ENCODE data around the gene NUP210. TPM values are rescaled to one million over a fixed set of nuclear protein-coding genes. Genes with fewer than 3 reads are reported as not detected.

Gene NUP210
- total and polyA plus RNA-seq, 3 donors from 2014 or later: 26.2 to 44.0 (median 37.4) TPM

GRCh38 chr3:13393427-13394360, 26.4 kb downstream of the NUP210 start:
- Histone ChIP-seq H3K4me1 (no peaks in the 10 kb centered on the region), H3K4me3 (no peak overlapping the region), H3K36me3 (ENCODE audit: low read depth, missing control alignments) (no peaks in the 10 kb centered on the region), H3K27me3 (no peaks in the 10 kb centered on the region), H3K27ac (no peak overlapping the region), H3K9me3 (no peaks in the 10 kb centered on the region)
- TF ChIP-seq POLR2A (IDR thresholded peaks at IDR 0.05): no peak
- no peak for TF ChIP-seq CTCF (IDR thresholded peaks at IDR 0.05)
- no peak for DNase-seq
- intact Hi-C loops (cut with DNase I; ENCODE audit: low total_unique reads): no loop called here
- 74 to 82% methylated on average over 10 to 11 of the region's 11 CpGs for WGBS, 2 donors

GRCh38 chr3:13391308-13391707, 28.8 kb downstream of the NUP210 start:
- intact Hi-C loops (cut with DNase I; ENCODE audit: low total_unique reads): no loop called here
- no peak for DNase-seq
- Histone ChIP-seq H3K4me1 (no peaks in the 10 kb centered on the region), H3K4me3 (no peak overlapping the region), H3K27ac (no peak overlapping the region), H3K27me3 (no peaks in the 10 kb centered on the region), H3K36me3 (ENCODE audit: low read depth, missing control alignments) (no peaks in the 10 kb centered on the region), H3K9me3 (no peaks in the 10 kb centered on the region)
- WGBS, 2 donors: 90 to 94% methylated on average over 7 of the region's 7 CpGs
- no peak for TF ChIP-seq POLR2A (IDR thresholded peaks at IDR 0.05)
- no peak for TF ChIP-seq CTCF (IDR thresholded peaks at IDR 0.05)

- Histone ChIP-seq H3K4me3 (no peak overlapping the region), H3K9me3 (no peaks in the 10 kb centered on the region), H3K4me1 (no peaks in the 10 kb centered on the region), H3K27me3 (no peaks in the 10 kb centered on the region), H3K36me3 (ENCODE audit: low read depth, missing control alignments) (no peaks in the 10 kb centered on the region), H3K27ac (no peak overlapping the region)
- no peak for DNase-seq
- WGBS, 2 donors: 87 to 89% methylated on average over 6 to 7 of the region's 7 CpGs
- TF ChIP-seq CTCF (IDR thresholded peaks at IDR 0.05) (no peak), POLR2A (IDR thresholded peaks at IDR 0.05) (no peak)
- intact Hi-C loops (cut with DNase I; ENCODE audit: low total_unique reads): no loop called here
Measured at GRCh38 chr3:13389378-13389777, 30.7 kb downstream of the NUP210 start.

GRCh38 chr3:13388816-13389215, 31.3 kb downstream of the NUP210 start:
- no peaks in the 10 kb centered on the region for H3K4me1 ChIP-seq
- no peaks in the 10 kb centered on the region for H3K36me3 ChIP-seq (ENCODE audit: low read depth, missing control alignments)
- DNase-seq: no peak
- WGBS, 2 donors: 94 to 95% methylated on average over 10 to 13 of the region's 13 CpGs
- H3K9me3 ChIP-seq: no peaks in the 10 kb centered on the region
- no peak overlapping the region for H3K4me3 ChIP-seq
- no peak overlapping the region for H3K27ac ChIP-seq
- no peaks in the 10 kb centered on the region for H3K27me3 ChIP-seq
- intact Hi-C loops (cut with DNase I; ENCODE audit: low total_unique reads): no loop called here
- TF ChIP-seq CTCF (IDR thresholded peaks at IDR 0.05) (no peak), POLR2A (IDR thresholded peaks at IDR 0.05) (no peak)

Data from testis (tissue), 3 donors.